HG03439 (cell line): ENCODE results near the gene CD99L2.

Experiments
- ATAC-seq: cut with Tn5 transposase; IDR thresholded peaks from one replicate; pipeline ENCODE4 v1.9.1; 2021; ENCODE audit warnings: mild to moderate bottlenecking, moderate library complexity; ENCODE audit not compliant: unreplicated experiment

CD99L2 gene

DNA sequence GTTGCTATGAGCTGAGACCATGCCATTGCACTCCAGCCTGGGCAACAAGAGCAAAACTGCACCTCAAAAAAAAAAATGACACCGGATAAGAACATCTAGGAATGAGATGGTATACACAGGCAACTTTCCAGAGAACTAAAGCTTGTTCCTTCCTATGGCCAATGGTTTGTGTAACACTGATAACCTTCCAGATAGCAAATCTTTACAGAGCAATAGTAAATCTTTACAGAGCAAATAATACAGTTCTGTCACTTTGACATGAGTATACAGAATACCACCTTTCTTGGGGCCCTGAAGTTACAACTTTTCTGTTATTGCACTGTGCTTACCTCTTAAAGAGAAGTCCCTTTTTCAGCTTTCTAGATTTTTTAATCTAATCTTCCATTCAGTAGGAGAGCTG is 91.6 kb downstream of the CD99L2 start:
- ATAC-seq = no peak

DNA sequence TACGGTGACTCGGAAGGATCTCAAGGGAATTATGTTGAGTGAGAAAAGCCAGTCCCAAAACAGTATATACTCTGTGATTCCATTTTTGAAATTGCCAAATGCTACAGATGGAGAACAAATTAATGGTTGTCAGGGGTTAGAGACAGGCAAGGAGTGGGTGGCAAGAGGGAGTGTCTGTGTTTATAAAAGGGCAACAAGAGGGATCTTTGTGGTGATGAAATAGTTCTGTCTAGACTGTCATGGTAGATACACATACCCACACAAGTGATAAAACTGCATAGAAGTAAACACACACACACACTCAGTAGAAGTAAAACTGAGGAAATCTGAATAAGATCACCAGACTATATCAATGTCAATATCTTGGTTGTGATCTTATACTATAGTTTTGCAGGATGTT is 92.7 kb downstream of the CD99L2 start:
- ATAC-seq = no peak

DNA sequence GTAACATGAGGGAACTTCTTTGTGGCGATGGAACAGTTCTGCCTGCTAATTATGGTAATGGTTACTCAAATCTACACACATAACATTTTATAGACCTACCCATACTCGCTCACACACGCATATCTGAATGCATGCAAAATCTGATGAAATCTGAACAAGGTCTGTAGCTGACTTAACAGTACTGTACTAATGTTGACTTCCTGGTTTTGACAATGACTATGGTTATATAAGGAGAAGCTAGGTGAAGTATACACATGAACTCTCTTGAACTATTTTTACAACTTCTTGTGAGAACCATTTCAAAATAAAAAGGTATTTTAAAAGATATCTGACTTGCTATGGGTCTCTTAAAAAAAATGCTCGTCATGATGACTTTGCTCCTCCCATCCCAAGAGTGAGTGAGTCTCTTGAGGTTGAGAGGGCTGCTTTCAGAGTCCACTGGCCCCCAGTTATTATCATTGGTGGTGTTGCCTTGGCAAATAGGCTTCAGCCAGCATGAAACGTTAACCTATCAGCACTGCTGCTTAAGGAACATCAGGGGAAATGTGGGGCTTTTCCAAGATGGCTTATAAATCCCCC is 105.4 kb downstream of the CD99L2 start:
- no peak for ATAC-seq

DNA sequence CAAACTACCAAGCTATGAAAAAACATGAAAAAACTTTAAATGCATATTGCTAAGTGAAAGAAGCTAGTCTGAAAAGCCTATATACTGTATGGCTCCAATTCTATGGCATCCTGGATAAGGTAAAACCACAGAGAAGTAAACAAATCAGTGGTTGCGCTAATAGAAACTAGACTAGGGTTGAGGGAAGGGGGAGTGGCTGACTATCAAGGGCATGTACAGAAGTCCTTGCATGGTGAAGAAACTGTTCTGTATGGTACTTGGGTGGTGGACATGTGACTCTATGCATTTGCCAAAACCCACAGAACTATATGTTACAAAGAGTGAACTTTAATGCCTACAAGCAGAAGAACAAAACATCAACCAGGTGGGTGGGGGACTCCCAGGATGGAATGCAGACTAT is 108.4 kb downstream of the CD99L2 start:
- no peak for ATAC-seq

DNA sequence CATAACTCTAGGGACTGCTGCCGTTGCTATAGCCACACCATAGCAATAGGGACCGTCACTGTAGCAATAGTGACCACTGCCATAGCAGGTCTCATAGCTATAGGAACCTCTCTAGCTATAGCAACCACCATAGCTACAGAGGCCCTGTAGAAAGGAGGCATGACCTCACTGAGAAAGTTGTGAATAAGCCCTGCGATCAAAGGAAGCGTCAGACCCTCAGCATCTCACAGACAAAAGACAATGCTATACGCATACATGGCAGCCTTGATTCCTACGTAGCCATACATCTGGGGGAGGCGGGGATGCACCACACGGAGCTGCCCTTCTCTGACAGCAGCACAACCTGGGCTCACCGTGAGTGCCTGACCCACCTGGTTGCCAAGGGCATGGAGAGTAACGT is 116.8 kb downstream of the CD99L2 start:
- no peak for ATAC-seq

DNA sequence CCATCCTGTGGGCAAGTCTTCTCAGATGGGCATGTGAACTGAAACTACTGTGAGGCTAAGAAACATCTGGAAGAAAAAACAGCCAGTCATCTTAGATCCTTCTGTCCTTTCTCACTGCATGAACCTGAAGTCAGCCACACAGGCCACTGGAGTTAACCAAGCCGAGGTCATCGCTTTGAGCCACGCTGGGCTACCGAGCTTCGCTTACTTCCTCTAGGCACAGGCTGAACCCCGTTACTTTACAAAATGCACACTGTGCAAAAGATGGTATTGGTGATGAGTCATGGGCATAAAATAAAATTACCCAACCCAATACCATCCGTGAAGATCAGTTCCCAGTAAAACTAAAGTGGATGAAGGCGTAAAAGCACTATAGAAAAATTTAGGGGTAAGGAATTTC is 119.1 kb downstream of the CD99L2 start:
- ATAC-seq = no peak

DNA sequence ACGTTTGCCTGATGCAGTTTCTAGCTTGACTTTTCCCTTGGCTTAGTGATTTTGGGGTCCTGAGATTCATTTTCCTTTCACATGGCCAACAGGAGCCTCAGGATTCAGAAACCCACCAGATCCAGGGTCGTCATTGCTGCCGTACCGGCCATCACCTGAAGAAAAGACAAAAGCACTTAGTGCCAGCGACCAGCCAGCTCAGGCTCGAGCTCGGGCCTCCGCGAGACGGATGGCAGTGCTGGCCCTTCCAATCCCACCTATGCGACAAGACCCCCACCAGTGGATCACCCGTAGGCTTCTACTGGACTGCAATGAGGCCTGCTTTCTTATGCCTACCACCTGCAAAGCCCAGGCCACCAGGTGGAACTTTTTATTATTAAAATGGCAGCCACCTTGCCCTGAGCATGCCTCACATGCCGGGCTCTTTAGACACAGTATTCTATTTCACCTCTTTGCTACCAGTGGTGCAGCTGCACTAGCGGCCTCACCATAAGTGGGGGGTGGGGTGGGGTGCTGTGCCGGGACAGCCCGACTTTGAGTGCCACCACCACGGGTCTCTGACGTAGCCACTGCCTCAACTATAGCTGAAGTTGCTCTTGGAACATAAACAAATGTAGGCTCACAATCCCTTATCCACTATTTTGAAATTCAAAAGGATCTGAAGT is 121.0 kb downstream of the CD99L2 start:
- no peak for ATAC-seq

DNA sequence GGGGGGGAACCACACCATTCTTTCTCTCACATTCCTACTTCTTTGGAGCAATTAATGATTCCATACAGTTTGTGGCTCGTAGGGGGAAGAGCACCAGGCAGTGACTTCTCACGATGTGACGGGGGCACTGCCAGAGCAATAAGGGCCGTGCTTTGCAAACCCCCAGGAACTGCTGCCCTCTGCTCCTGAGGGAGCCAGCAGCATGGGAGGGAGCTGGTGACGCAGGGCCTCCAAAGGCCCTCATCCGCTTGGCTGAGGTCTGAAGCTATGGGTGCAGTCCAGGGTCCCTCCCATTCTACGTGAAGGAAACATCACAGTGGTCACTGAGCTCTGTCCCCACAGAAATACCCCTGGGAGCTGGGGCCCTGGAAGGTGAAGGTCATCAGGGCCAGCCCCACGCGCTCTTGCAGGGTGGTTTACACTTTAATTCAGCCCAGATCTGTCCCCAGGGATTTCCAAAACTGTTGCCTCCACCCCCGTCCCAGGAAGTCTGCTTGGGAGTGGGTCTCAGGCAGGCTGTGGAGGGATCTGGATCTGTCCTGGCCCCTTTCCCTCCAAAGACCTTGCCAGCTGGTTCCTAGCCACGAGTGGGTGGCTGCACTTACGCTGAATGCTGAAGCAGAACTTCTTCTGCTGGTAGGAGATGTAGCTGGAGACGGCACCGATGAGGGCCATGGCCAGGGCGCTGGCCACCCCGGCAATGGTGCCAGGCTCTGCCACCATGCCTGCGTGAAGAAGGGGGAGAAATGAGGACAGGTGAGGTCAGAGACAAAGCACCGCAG is 122.7 kb downstream of the CD99L2 start:
- no peak for ATAC-seq

DNA sequence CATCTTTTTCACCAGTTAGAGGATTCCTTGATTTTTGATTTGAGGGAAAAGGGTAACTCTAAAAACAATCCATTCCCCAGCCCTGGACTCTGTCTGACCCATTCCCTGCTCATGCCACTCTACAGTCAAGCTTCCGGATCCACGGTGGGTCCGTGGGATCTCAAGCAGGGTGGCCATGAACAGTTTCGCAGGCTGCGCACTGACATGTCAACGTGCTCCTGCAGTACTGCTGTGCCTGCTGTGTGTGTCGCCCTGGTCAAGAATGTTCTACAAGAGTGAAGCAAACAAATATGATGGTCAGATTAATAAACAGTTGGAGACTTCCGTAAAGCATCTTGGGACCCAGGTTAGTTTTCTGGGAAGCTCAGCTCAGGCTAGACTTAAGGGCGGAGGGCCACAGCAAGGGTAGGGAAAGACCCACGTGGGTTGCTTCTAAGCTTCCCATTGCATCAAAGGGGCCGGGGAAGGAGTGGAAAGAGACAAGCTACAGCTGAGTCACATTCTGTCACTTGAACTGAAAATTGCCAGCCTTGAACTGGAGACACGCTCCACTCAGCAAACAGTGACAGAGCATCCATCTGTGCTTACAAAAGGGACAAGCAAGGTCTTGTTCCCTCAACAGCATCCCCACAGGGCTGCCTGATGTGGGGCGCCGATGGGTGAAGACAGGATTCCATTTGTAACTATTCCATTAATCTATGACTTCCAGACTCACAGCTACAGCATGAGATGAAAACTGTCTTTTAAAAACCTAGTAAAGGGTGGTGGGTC is 123.5 kb downstream of the CD99L2 start:
- no peak for ATAC-seq

DNA sequence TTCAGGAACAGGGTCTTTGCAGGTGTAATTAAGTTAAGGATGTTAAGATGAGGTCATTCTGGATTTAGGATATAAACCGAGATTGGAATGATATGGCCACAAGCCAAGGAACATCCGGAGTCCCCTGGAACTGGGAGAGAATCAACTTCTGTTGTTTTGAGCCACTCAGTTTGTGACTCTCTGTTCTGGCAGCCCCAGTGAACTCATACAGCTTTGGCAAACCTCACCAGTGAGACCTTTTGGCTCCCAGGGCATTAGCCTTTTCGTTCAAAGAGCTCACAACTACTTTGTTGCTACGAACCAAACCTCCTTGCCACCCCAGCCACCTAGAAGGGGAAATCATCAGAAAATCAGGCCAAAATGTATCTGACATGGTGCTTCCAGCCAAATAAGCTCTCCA is 124.8 kb downstream of the CD99L2 start:
- no peak for ATAC-seq

DNA sequence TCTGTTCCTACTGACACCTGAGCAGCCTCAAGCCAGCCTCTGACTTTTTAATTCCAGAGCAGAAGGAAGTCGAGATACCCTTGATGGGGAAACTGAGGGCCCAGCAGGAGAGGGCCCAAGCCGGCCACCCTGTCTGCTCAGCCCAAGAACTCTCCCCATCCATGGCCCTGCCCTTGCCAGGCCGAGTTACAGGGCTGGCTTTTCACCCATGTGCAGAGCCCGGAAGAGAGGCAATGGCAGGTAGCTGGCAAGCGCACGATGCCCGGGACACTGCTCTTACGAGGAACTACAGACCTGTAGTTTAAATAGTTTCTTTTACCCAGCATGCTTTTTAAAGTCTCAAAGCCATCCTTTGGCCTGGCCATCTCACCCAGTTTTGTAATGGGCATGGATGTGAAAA is 125.4 kb downstream of the CD99L2 start:
- ATAC-seq = no peak

DNA sequence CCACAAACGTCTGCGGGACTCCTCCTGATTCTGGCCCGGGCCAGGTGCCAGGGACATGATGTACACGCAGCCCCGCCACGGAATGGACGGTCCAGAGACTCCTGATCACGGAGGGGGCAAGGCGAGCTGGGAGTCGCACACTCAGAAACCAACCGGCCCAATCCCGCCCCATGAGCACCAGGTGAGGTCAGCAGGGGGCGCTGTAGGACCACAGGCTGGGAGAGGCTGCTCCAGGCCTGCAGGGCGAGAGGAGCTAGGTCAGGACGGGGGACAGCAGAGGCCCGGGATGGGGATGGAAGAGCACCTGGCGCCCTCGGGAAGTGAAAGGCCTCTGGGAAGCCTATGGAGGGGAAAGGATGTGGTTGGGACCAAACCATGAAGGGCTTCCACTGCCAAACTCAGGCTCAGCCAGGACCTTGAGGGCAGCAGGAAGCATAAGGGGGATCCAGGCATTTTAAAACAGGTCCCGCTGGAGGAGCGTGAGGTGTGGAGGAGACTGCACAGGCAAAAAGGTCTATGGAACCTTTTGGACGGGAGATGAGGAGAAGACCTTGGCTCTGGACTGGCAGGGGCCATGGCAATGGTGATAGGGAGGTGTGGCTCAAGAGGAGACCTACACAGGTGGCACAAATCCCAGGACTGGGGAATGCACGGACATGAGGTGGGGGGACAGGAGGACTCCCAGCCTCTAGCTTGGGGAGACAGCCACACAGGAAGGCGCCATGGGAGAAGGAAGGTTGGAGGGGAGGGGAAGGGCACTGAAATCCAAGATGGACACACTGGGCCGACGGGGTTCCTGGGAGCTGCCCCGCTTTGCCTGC is 126.1 kb downstream of the CD99L2 start:
- ATAC-seq = peak; percentile 69

DNA sequence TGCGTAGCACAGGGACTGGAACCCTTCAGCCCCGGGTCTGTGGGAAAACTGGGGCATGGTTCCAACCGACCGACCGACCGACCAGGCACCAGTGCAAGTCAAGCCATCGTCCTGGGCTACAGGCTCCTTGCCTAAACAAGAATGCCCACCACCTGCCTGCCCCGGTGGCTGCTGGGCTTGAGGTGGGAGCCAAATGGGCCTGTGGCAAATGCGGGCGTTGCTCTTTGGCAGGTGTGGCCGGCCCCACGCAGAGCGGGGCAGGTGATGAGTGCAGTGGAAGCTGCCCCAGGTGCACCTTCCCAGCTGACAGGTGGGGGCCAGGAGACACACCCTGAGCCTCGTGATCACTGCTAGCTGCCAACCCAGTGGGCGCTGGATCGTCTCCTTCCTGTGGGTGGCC is 127.4 kb downstream of the CD99L2 start:
- no peak for ATAC-seq

DNA sequence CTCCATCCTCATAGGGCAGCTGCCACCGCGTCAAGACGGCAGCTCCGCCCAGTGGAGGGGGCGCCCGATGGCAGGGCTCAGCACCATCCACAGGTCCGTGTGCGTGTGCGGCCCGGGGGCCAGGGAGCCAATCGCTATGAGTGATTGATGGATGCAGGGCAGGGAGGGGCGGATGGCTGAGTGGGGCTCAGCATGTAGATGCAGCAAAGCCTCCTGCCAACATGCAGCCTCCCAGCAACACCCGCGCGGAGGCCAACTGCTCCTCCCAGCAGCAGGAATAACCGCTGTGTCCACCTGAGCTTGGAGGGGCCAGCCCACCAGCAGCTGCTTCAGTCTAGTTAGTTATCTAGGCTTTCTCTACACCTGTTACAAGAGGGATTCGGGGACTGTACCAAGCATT is 127.8 kb downstream of the CD99L2 start:
- no peak for ATAC-seq

DNA sequence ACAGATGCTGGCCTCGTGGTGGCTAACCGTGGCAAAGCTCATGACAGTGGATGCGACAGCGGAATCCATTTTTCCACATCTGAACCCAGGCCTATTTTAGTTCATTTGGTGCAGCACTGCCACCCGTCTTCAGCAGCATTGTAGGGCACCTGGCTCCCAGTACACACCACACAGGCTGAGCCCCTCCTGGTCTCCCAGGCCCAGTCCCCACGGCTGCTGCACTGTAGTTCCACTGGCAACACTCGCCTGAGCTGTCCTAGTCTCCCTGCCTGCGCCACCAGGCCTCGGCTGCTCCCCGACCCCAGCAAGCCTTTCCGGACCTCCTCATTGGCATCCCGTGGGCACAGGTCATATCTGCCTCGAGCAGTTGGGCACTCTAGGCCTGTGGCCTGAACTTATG is 129.1 kb downstream of the CD99L2 start:
- no peak for ATAC-seq

DNA sequence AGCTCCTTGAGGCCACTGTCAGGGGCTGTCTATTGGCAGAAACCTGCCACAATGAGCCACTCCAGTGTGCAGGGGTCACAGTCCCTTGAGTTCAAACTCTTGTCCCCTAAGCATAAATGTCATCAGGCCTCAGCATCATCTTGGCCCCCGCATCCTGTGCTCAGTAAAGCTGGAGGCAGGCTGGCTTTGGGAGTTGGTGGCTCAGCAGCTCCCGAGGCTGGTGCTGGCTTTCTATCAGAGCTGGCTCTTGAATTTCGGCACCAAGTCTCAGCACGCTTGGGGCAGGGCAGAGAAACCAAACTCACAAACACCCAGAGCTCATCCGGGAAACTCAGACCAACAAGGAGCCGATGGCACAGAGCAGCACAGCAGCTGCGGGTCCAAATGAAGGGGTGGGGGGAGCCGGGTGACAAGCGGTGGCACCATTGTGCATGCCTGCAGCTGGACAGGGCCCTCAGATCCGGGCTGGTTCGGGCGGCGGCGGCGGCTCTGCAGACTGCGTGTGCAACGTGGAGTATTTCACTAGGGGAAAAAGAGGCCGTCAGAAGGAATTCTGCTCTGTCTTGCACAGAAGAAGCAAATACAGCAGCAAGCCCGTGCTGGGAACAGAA is 129.8 kb downstream of the CD99L2 start:
- ATAC-seq = no peak

DNA sequence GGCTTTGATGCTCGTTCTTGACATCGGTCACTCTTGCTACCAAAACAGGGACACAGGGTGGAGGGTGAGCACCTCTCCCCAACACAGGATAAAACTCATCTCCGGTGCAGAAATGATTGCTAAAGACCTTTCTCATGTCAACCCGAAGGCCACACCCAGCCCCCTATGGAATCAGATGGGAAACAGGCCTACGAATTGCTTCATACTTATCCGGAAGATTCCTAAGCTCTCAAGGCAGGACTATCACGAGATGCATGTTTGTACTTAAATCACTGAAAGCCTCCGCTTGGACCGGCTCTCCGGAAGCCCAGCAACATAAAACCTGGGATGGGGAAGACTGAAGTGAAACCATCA is 130.4 kb downstream of the CD99L2 start:
- ATAC-seq = no peak

DNA sequence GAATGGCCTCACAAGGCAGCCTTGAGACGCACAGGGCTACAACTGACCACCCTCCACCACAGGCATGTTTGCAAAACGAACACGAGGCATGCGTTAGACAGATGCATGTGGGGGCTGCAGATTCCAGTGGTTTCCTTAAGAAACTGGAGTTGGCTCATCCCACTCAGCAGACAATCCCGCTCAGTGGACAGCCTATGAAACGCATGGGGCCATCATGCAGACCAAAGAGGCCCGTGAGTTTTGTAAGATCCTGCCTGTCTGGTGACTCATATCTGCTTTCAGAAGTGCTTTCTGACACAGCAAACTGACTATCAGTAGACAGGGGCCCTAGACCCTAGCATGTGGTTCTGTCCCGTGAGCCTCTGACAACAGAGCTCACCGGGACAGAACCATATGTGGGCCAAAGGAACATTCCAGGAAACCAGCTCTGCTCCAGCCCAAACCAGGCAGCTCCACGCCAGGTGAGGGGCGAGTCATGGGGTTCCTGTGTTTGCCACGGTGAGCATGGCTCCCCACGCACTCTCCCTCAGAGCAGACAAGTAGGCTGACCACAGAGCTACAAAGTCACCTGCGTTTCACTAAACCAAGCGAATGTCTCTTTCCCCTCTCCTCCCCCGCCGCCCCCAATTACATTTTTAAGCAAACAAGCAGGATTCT is 130.9 kb downstream of the CD99L2 start:
- no peak for ATAC-seq

DNA sequence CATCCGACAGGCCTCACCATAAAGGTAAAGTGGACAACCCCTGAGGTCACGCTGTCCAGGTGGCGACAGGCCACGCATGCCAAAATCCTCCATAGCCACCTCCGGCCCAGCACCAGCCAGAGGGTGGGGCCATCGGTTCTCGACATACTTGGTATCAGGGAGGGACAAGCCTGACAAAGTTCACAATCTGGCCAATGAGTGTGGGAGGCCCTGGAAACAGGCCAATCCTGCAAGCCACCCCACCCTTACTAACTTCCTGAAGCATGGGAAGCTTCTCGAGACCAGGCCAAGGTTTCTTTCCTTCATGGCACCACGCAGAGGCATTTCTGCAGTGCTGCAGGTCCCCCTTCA is 131.4 kb downstream of the CD99L2 start:
- no peak for ATAC-seq
